SK-N-DZ (cell line): ENCODE data around the gene CBX2.

Source experiments
- DNase-seq: peaks from one replicate; pipeline ENCODE4 v3.0.0-alpha.2; 2015; ENCODE audit warnings: low spot score

CBX2 gene

GRCh38 chr17:79811011-79811867 lies 33.3 kb downstream of the CBX2 start:
- peak; percentile 89 for DNase-seq

GRCh38 chr17:79811868-79812352 lies 34.0 kb downstream of the CBX2 start:
- DNase-seq, result no peak

DNA sequence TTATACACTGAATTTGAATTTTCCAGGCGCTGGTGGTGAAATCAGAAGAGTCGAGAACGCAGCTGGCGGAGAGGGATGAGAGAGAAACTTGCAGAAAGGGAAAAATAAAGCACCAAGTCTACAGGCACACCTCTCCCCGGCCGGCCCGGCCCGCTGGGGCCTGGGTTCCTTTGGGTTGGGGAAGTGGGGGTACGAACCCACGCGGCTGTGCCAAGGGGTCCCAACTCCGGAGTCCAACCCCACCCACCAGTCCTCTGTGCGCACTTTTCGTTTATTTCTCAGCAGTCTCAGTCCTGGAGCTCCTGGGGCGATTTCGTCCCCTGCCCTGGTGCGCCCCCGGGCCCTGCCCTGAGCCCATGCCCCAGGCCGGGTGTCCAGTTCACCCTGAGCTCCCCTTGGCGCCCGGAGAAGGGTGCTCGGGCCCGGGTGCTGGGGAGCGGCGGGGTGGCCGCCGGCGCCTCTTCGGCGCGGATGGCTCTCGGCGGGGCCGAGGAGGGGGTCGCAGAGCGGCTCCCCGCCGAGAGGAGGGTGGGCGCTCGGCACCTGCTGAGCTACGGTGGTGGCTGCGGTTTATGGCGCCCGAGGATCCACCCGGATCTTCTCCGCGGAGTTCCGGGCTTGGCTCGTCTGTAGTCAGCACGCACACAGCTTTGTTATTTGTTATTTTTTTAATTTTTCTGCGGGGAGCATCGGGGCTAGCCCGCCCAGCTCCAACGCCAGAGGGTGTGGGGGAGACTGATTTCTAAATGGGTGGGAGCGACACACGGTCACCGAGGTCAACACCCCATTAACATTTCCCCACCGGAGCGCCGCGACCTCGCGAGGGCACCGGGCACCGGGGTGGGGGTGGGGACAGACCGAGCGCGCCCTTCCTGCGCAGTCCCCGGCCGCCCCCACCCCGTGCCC lies 34.7 kb downstream of the CBX2 start:
- no peak for DNase-seq

- DNase-seq, result no peak
Measured at GRCh38 chr17:79813297-79814126, 35.6 kb downstream of the CBX2 start.

- DNase-seq, result no peak
Measured at GRCh38 chr17:79814127-79814973, 36.4 kb downstream of the CBX2 start.

DNA sequence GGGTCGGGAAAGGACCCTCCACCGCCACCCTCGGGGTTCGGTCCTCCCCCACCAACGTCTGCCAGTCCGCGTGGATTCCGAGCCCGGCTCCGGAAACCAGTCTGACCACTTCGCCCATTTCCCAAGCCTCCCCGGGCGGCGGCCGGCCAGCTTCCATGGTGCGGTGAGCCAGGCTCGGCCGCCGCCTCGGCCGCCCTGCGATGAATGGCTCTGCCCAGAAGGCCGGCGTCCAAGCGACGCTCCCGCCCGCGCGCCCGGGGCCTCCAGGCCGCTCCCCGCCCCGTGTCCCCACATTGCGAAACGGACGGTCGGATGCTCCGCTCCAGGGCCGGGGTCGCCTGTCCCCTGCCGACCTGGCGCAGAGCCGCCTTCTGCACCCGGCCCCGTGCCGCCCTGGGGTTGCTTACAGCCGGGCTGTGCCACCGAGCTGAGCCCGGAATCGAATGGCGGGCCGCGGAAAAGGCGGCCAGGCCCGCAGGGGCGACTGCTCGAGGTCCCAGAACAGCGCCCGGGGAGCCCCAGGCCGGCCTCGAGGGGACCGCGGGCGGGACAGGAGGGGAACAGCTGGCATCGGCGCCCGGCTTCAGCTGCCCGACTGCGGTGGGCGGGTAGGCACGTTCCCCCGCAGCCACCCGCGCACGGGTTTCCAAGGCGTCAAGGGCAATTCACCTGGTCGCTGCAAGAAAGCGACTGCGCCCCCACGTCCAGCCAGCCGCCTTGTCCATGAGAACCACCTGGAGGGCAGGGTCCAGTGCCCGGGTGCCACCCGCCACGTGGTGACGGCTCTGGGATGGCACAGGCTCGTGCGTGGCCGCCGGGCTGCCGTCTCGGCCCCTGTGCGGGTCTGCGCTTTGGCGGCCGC lies 37.3 kb downstream of the CBX2 start:
- no peak for DNase-seq

DNA sequence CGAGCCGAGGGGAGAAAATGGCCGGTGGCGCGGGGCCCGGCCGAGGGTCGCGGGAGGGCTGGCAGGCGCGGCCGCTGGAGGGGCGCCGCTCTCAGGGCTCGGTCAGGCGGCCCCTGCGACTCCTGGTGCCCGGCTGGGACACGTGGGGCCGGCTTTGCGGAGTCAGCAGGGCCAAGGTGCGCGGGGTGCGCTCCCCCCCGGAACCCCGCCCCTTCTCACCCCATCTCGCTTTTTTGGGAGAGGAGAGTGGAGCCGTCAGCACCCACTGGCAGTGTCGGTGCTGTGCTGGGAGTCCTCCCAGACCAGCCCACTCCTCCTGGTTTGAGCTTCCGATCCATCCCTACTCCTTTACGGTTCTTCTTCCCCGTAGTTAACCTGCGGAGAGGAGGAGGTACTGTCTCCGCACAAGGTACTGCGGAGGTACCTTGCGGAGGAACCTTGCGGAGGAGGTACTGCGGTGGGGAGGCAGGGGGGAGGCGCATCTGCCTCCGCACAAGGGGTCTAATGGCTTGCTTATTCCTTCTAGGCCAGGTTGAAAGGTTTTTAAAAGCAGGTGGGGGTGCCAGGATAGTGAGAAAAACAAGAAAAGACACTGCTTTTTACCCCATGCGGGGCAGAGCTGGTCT lies 38.0 kb downstream of the CBX2 start:
- DNase-seq, result no peak

DNA sequence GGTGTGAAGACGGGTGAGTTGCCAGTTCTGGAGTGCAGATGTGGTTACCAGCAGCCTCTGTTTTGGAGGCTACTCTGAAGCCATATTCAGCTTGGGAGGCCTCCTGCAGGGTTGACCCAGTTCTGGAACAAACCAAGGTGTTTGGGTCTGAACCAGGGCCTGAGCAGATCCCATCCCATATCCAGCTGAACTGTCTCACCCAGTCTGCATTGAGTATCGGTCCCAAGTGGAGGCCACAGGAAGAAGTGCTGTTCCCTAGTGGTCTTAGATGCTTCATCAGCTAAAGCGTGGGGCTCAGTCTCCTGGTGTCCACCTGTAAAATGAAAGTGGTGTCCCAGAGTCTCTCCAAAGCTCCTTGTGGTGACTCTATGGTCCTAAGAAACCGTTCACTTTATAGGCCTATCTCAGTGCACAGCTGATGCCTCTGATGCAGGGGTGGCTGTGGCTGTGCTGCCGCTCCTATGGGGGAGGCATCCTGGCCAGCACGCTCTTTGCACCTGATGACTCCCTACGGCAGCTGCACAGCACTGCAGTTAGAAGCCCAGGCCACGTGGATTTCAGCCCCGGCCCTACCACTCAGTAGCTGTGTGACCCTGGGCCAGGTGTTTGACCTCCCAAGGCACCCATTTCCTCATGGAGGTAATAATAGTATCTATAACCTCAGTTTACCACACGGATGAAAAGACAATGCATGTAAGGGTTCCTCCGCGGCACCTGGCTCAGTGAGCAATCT lies 40.2 kb downstream of the CBX2 start:
- no peak for DNase-seq

DNA sequence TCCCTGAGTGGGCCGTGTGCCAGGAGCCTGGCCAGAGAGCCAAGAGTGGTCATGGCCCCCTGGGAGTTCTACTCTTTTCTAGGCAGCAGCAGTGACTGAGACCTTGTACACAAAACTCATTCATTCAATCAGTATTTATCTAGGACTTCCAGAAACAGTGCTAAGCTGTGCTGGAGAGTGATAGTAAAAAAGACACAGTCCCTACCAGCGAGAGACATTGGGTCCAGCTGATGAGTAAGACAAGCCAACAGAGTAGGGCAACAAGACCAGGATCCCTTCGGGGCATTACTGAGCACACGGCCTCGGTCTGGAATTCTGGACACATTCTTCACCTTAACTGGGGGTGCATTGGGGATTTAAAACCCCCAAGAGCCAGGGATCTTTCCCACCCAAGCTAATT lies 41.1 kb downstream of the CBX2 start:
- DNase-seq, result no peak

DNA sequence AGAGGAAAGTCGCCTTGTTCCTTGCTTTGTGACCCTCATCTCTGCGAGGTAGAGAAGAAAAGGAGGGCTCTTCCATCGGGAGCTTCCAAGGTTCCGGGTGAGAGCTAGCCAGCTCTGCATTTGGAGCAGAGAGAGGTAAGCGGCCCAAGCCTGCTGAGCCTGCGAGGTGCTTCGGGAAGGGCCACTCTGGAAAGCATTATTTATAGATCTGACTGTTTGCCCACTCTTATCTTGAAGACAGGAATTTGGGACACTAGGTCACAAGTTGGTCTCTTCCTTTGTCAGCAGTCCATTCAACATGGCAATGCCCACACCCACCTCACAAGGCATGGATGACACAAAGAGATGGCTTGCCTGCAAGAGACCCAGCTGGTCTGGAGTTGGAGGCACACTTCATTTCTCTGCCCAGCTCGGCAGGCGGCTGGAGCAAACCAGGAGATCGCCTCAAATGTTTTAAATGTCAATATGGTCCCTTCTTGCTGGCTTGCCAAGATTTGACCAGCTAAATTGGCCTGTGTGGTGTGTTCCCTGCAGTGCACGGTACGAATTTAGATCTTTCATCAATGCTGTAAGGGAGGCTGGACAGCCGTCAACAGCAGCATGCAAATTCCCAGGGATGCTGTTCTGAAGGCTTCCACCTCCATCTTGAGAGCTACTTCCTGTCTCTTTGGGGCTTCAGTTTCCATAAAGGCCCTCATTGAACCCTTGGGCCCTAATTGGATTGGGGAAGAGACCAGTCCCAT lies 41.8 kb downstream of the CBX2 start:
- DNase-seq, result no peak

- DNase-seq, result no peak
Measured at GRCh38 chr17:79820959-79821330, 43.0 kb downstream of the CBX2 start.

GRCh38 chr17:79821331-79822095 lies 43.6 kb downstream of the CBX2 start:
- DNase-seq, result no peak

GRCh38 chr17:79822583-79823124 lies 44.7 kb downstream of the CBX2 start:
- DNase-seq, result no peak

- no peak for DNase-seq
Measured at GRCh38 chr17:79824234-79824633, 46.3 kb downstream of the CBX2 start.

- DNase-seq, result no peak
Measured at GRCh38 chr17:79824893-79825579, 47.1 kb downstream of the CBX2 start.

GRCh38 chr17:79825580-79825921 lies 47.6 kb downstream of the CBX2 start:
- DNase-seq, result no peak
